ENCODE results near the gene ST3GAL3.

GRCh38 chr1:43850591-43851233 is 143.4 kb downstream of the ST3GAL3 start:
- no peak for TF ChIP-seq CTCF (conservative IDR thresholded peaks at IDR 0.05)
- TF ChIP-seq EZH2 (IDR thresholded peaks at IDR 0.05; ENCODE audit: low read depth): no peak

All from PC-9 (cell line).